Measurements from ENCODE around the gene RAB31. TPM values are rescaled to one million over a fixed set of nuclear protein-coding genes. Genes with fewer than 3 reads are reported as not detected.

RAB31 gene
- total and polyA plus RNA-seq, 2 donors from 2014 or later, result 17.3 to 77.1 TPM

DNA sequence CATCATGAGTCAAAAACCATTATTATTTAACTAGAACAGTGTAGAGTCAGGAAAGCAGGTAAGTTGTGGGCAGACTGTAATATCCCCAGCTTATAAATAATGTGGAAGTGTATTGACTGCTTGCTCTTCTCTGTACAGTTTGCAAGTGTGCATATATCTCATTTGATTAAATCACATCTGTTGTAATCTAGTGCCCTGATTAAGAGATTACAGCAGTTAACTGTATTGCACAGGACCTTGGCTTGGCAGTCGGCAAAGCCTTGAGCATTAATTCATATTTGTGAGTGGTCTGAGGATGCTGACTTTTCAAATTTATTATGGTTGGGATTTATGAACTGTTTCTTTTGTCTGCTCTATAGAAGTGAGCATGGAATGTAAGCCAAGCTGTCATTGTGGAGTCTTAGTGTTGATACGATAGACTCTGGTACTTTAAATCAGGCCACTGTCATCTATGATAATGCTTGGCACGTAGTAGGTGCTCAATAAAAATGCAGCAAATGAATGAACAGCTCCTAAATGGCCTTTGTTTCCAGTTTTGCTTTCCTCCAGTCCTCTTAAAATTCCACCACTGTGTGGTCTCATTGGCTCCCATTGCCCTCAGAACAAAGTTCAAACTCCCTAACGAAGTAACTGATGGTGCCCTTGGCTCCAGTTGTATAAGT, 48.3 kb downstream of the RAB31 start:
- TF ChIP-seq, protein P1, sequence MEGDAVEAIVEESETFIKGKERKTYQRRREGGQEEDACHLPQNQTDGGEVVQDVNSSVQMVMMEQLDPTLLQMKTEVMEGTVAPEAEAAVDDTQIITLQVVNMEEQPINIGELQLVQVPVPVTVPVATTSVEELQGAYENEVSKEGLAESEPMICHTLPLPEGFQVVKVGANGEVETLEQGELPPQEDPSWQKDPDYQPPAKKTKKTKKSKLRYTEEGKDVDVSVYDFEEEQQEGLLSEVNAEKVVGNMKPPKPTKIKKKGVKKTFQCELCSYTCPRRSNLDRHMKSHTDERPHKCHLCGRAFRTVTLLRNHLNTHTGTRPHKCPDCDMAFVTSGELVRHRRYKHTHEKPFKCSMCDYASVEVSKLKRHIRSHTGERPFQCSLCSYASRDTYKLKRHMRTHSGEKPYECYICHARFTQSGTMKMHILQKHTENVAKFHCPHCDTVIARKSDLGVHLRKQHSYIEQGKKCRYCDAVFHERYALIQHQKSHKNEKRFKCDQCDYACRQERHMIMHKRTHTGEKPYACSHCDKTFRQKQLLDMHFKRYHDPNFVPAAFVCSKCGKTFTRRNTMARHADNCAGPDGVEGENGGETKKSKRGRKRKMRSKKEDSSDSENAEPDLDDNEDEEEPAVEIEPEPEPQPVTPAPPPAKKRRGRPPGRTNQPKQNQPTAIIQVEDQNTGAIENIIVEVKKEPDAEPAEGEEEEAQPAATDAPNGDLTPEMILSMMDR (IDR thresholded peaks at IDR 0.05; ENCODE audit: borderline replicate concordance, extremely low read depth, insufficient read depth), result no peak
- H3K9me3 ChIP-seq (ENCODE audit: control insufficient read depth in 2 of 3, insufficient read depth in 1 of 3, low read length in 3 of 3), result no peaks in the 10 kb centered on the region
- H3K36me3 ChIP-seq (ENCODE audit: control insufficient read depth in 2 of 3, insufficient read depth in 3 of 3, low read length in 3 of 3), result no peaks in the 10 kb centered on the region
- no peak overlapping the region for H3K4me3 ChIP-seq (ENCODE audit: low read length in 3 of 3)
- H3K27me3 ChIP-seq (ENCODE audit: control insufficient read depth, insufficient read depth, low read length), result no peaks in the 10 kb centered on the region
- intact Hi-C loops (cut with DNase I), result no loop called here
- H3K27ac ChIP-seq (ENCODE audit: low read depth in 2 of 2, low read length in 2 of 2), result no peak overlapping the region
- no peak for FAIRE-seq
- H3K4me1 ChIP-seq (ENCODE audit: control insufficient read depth in 2 of 3, insufficient read depth in 2 of 3, low read depth in 1 of 3, low read length in 3 of 3), result peaks cover 0 to 19% (median 8%) of the 10 kb centered on the region in 3 donors
- no peak for DNase-seq
- no peak overlapping the region for H3K9ac ChIP-seq (ENCODE audit: low read length in 3 of 3)

GRCh38 chr18:9756933-9757470, 48.9 kb downstream of the RAB31 start:
- Histone ChIP-seq H3K27me3 (ENCODE audit: control insufficient read depth, insufficient read depth, low read length) (no peaks in the 10 kb centered on the region), H3K36me3 (ENCODE audit: control insufficient read depth in 2 of 3, insufficient read depth in 3 of 3, low read length in 3 of 3) (no peaks in the 10 kb centered on the region), H3K27ac (ENCODE audit: low read depth in 2 of 2, low read length in 2 of 2) (peak overlapping the region in 1 of 2 donors; percentile 1), H3K4me1 (ENCODE audit: control insufficient read depth in 2 of 3, insufficient read depth in 2 of 3, low read depth in 1 of 3, low read length in 3 of 3) (peaks cover 0 to 19% (median 8%) of the 10 kb centered on the region in 3 donors), H3K4me3 (ENCODE audit: low read length in 3 of 3) (no peak overlapping the region), H3K9me3 (ENCODE audit: control insufficient read depth in 2 of 3, insufficient read depth in 1 of 3, low read length in 3 of 3) (no peaks in the 10 kb centered on the region), H3K9ac (ENCODE audit: low read length in 3 of 3) (no peak overlapping the region)
- no peak for FAIRE-seq
- intact Hi-C loops (cut with DNase I), result no loop called here
- TF ChIP-seq, protein P1 (IDR thresholded peaks at IDR 0.05; ENCODE audit: borderline replicate concordance, extremely low read depth, insufficient read depth), result no peak
- no peak for DNase-seq

DNA sequence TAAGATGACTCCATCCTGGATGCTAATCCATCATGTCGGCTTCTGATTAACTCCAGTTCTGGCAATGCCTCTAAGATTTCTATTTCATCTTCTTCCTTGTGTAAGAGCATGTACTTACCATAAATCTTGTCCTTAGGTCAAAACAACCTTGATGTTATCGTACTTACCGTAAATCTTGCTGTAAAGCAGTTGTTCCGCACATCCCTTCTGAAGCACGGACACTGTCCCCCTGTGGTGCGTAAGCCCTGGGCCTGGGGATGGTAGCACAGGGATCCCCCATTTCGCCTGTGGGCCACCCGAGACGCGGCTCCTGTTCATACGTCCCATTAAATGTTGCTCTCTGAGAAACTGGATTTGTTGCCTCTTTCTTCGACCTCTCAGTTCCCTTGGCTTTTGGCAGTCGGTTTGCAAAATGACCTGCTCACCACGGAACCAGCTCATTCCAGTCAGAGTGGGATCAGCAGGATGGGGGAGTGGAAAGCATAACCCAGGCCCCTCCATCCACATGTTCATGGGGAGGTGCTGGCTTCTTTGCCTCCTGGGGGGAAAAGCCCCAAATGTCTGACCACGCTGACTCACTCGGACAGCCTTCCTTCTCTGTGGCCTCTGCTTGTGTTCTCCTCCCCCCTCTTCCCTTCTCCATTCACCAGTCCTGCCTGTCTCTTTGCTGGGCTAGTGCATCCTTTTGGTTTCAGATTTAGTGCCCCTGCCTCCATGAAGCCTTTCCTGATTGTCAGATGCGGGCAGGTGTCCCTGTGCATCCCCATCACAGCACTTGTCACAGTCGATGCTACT, 49.9 kb downstream of the RAB31 start:
- H3K27ac ChIP-seq (ENCODE audit: low read depth in 2 of 2, low read length in 2 of 2), result peak overlapping the region in 1 of 2 donors; percentile 78
- intact Hi-C loops (cut with DNase I), result no loop called here
- H3K9ac ChIP-seq (ENCODE audit: low read length in 3 of 3), result no peak overlapping the region
- H3K4me3 ChIP-seq (ENCODE audit: low read length in 3 of 3), result peak overlapping the region in 1 of 3 donors; percentile 31
- FAIRE-seq (no peak), DNase-seq (peak in 1 of 5 donors; percentile 49)
- H3K4me1 ChIP-seq (ENCODE audit: control insufficient read depth in 2 of 3, insufficient read depth in 2 of 3, low read depth in 1 of 3, low read length in 3 of 3), result peaks cover 0 to 19% (median 8%) of the 10 kb centered on the region in 3 donors
- H3K36me3 ChIP-seq (ENCODE audit: control insufficient read depth in 2 of 3, insufficient read depth in 3 of 3, low read length in 3 of 3), result no peaks in the 10 kb centered on the region
- TF ChIP-seq, protein P1 (IDR thresholded peaks at IDR 0.05; ENCODE audit: borderline replicate concordance, extremely low read depth, insufficient read depth), result no peak
- H3K9me3 ChIP-seq (ENCODE audit: control insufficient read depth in 2 of 3, insufficient read depth in 1 of 3, low read length in 3 of 3), result no peaks in the 10 kb centered on the region
- H3K27me3 ChIP-seq (ENCODE audit: control insufficient read depth, insufficient read depth, low read length), result no peaks in the 10 kb centered on the region
